HepG2 (cell line): ENCODE results near the gene SASS6. TPM values are rescaled to one million over a fixed set of nuclear protein-coding genes. Genes with fewer than 3 reads are reported as not detected.

Experiments used
- ARID2 ChIP-seq: sonication (generic); formaldehyde crosslinking; IDR thresholded peaks from 2 replicates; pipeline ENCODE4 v1.8.1; 2022; ENCODE audit warnings: mild to moderate bottlenecking, missing genetic modification reagents, borderline replicate concordance
- DPF2 ChIP-seq: sonication (generic); formaldehyde crosslinking; IDR thresholded peaks from 2 replicates; pipeline ENCODE4 v1.4.0; 2020; ENCODE audit warnings: mild to moderate bottlenecking, low read depth, missing genetic modification reagents, borderline replicate concordance
- ETV5 ChIP-seq: IDR thresholded peaks from 2 replicates; pipeline ENCODE4 v1.6.1; 2018; ENCODE audit warnings: missing biosample characterization, missing genetic modification reagents, inconsistent platforms, borderline replicate concordance
- EZH2 ChIP-seq: conservative IDR thresholded peaks from 2 replicates; pipeline ENCODE4 v1.6.1; 2012; ENCODE audit warnings: mild to moderate bottlenecking, low read depth, low read length, moderate library complexity
- KLF12 ChIP-seq: sonication (generic); formaldehyde crosslinking; IDR thresholded peaks from 2 replicates; pipeline ENCODE4 v1.4.0; 2020; ENCODE audit warnings: missing genetic modification reagents, borderline replicate concordance
- MXI1 ChIP-seq: IDR thresholded peaks from 3 replicates; pipeline ENCODE4 v1.6.1; 2012; ENCODE audit warnings: low read depth, low read length, inconsistent platforms, borderline replicate concordance
- PAF1 ChIP-seq: IDR thresholded peaks from 2 replicates; pipeline ENCODE4 v1.6.1; 2016; ENCODE audit warnings: missing genetic modification reagents, missing compliant biosample characterization
- PATZ1 ChIP-seq: sonication (generic); formaldehyde crosslinking; IDR thresholded peaks from 2 replicates; pipeline ENCODE4 v1.4.0; 2020; ENCODE audit warnings: missing genetic modification reagents
- PHF5A ChIP-seq: IDR thresholded peaks from one replicate; pipeline ENCODE4 v1.6.1; 2018; ENCODE audit warnings: low read depth, missing genetic modification reagents; ENCODE audit not compliant: unreplicated experiment
- RNF219 ChIP-seq: sonication (generic); formaldehyde crosslinking; IDR thresholded peaks from 2 replicates; pipeline ENCODE4 v1.5.0; 2020; ENCODE audit warnings: mild to moderate bottlenecking, missing genetic modification reagents
- TBX3 ChIP-seq: fragments of 450-650 bp; IDR thresholded peaks from 2 replicates; pipeline ENCODE4 v1.6.1; 2017; ENCODE audit warnings: antibody characterized with exemption, mild to moderate bottlenecking, inconsistent platforms, borderline replicate concordance
- ZBED4 ChIP-seq: sonication (generic); formaldehyde crosslinking; IDR thresholded peaks from 2 replicates; pipeline ENCODE4 v1.4.0; 2020; ENCODE audit warnings: missing genetic modification reagents, borderline replicate concordance
- ZBTB43 ChIP-seq: sonication (generic); formaldehyde crosslinking; conservative IDR thresholded peaks from 2 replicates; pipeline ENCODE4 v1.4.0; 2020; ENCODE audit warnings: missing genetic modification reagents
- ZNF160 ChIP-seq: sonication (generic); formaldehyde crosslinking; IDR thresholded peaks from 2 replicates; pipeline ENCODE4 v1.8.0; 2022; ENCODE audit warnings: mild to moderate bottlenecking, inconsistent platforms, missing genetic modification reagents
- ZNF205 ChIP-seq: IDR thresholded peaks from 2 replicates; pipeline ENCODE4 v1.6.1; 2018; ENCODE audit warnings: missing biosample characterization, missing genetic modification reagents
- ZNF296 ChIP-seq: sonication (generic); formaldehyde crosslinking; conservative IDR thresholded peaks from 2 replicates; pipeline ENCODE4 v1.5.0; 2020; ENCODE audit warnings: mild to moderate bottlenecking, missing genetic modification reagents
- polyA plus RNA-seq, 8 experiments: library from polyadenylated mRNA; depleted of rRNA in 3 of 8; stranded (reverse) in 7 of 8; unstranded in 1 of 8; fragments of >200 nt; fragmentation: Illumina TruSeq in 4 of 8; extraction: Trizol in 4 of 8; gene quantifications; 2 replicates each; pipeline versions ENCODE4 v1.2.1 to v1.2.3, GENCODE V29; 2011 to 2016; ENCODE audit warnings: low read depth in 4 of 8, missing spikeins in 1 of 8, mixed read lengths in 1 of 8; ENCODE audit not compliant: insufficient read depth in 1 of 8
- total RNA-seq, 5 experiments: library from RNA; depleted of rRNA; stranded (reverse); fragments of >200 nt; fragmentation: Illumina TruSeq; extraction: Trizol; gene quantifications; 2 replicates each; pipeline ENCODE4 v1.2.3, GENCODE V29; 2016; ENCODE audit warnings: low read depth in 1 of 5

SASS6 gene
- total and polyA plus RNA-seq, 2 of the 13 experiments (the other 11 are each of a cell fraction or from before 2014, with no cell fraction given), result 2.3 to 10.7 TPM

GRCh38 chr1:100037927-100038659 lies 94.6 kb downstream of the SASS6 start (continued):
- TF ChIP-seq ETV5 (CRISPR knock-in tag), result peak; percentile 44; the same call in 1 of the 2 replicates
- peak; percentile 71; the same call in 1 of the 2 replicates for TF ChIP-seq ZNF296 (CRISPR knock-in tag)
- peak; percentile 68 for TF ChIP-seq ZBTB43 (CRISPR knock-in tag)
- TF ChIP-seq PATZ1 (CRISPR knock-in tag), result peak; percentile 67
- TF ChIP-seq ZBED4 (CRISPR knock-in tag), result no peak
- no peak for TF ChIP-seq TBX3
- no peak for TF ChIP-seq PAF1 (CRISPR knock-in tag)
- no peak for TF ChIP-seq ARID2 (CRISPR knock-in tag)
- TF ChIP-seq MXI1, result peak; percentile 70; the same call in 1 of the 3 replicates
- peak; percentile 86; the same call in 1 of the 2 replicates for TF ChIP-seq ZNF160 (CRISPR knock-in tag)
- peak; percentile 65; the same call in 1 of the 2 replicates for TF ChIP-seq KLF12
- TF ChIP-seq DPF2 (CRISPR knock-in tag), result no peak
- no peak for TF ChIP-seq EZH2
- TF ChIP-seq RNF219 (CRISPR knock-in tag), result no peak
- TF ChIP-seq PHF5A (CRISPR knock-in tag), result peak; percentile 56
- TF ChIP-seq ZNF205 (CRISPR knock-in tag), result peak; percentile 59; the same call in 1 of the 2 replicates
